Sigmoid colon (tissue), 3 donors: Measurements from ENCODE around the gene NDUFAF2.

Source experiments
- POLR2A ChIP-seq, 2 donors: fragments of 450-650 bp; IDR thresholded peaks; one replicate each; pipeline ENCODE4 v1.6.1; 2016; ENCODE audit warnings: antibody characterized with exemption in 2 of 2, mild to moderate bottlenecking in 2 of 2, moderate library complexity in 2 of 2
- TF ChIP-seq, protein P1 (sequence below), 4 experiments: fragments of 450-650 bp in 3 of 4; fragments of 200-600 bp in 1 of 4; IDR thresholded peaks; one replicate each; pipeline ENCODE4 v1.5.1; 2016 to 2019; ENCODE audit warnings: antibody characterized with exemption in 4 of 4, mild to moderate bottlenecking in 3 of 4, moderate library complexity in 2 of 4

DNA sequence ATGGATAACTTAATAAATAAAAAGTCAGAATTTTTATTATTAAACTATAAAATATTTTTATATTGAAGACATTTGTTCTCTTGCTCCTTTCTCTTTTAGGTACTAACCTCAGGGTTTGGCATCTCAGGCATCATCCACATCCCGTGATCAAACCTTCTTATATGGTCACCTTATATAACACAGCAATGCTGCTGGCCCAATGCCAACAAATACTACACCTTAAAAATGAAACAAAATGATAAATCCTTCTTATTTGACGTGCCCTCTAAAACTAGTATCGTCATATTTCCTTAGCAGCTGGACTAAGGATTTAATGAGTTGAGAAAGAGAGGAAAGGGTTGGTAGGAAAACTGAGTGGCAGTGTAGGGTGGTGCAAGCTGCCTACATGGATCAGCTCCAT is 56.6 kb downstream of the NDUFAF2 start:
- no peak for TF ChIP-seq POLR2A (IDR thresholded peaks at IDR 0.05)
- TF ChIP-seq, protein P1, sequence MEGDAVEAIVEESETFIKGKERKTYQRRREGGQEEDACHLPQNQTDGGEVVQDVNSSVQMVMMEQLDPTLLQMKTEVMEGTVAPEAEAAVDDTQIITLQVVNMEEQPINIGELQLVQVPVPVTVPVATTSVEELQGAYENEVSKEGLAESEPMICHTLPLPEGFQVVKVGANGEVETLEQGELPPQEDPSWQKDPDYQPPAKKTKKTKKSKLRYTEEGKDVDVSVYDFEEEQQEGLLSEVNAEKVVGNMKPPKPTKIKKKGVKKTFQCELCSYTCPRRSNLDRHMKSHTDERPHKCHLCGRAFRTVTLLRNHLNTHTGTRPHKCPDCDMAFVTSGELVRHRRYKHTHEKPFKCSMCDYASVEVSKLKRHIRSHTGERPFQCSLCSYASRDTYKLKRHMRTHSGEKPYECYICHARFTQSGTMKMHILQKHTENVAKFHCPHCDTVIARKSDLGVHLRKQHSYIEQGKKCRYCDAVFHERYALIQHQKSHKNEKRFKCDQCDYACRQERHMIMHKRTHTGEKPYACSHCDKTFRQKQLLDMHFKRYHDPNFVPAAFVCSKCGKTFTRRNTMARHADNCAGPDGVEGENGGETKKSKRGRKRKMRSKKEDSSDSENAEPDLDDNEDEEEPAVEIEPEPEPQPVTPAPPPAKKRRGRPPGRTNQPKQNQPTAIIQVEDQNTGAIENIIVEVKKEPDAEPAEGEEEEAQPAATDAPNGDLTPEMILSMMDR (IDR thresholded peaks at IDR 0.05) = no peak
